ENCODE results near the gene CFAP53.
"Not testable (repeated sequence)": the region's sequence is repeated elsewhere in the genome, so short reads cannot be mapped to it uniquely, and the experiment has no call there.

Gene CFAP53

GRCh38 chr18:50266248-50266704 lies at the start of gene CFAP53:
TSS of gene CFAP53 (minus strand) at chr18:50266495. CDS start at chr18:50266404, 91 bp downstream.
- DNase-seq, result peak; percentile 76 to 81

GRCh38 chr18:50315100-50315871 lies 49.0 kb upstream of the CFAP53 start:
- DNase-seq, result no peak

- no peak for DNase-seq
Measured at GRCh38 chr18:50313873-50314460, 47.7 kb upstream of the CFAP53 start.

- DNase-seq, result no peak
Measured at GRCh38 chr18:50313031-50313607, 46.8 kb upstream of the CFAP53 start.

- no peak for DNase-seq
Measured at GRCh38 chr18:50312296-50313030, 46.2 kb upstream of the CFAP53 start.

GRCh38 chr18:50311650-50312049 lies 45.4 kb upstream of the CFAP53 start:
- DNase-seq, result no peak

- DNase-seq, result no peak
Measured at GRCh38 chr18:50310080-50310479, 43.8 kb upstream of the CFAP53 start.

GRCh38 chr18:50308851-50309250 lies 42.6 kb upstream of the CFAP53 start:
- not testable (repeated sequence) for DNase-seq

GRCh38 chr18:50307738-50308470 lies 41.6 kb upstream of the CFAP53 start:
- peak; percentile 83 to 90 for DNase-seq

GRCh38 chr18:50307400-50307737 lies 41.1 kb upstream of the CFAP53 start:
- DNase-seq, result no peak

GRCh38 chr18:50306944-50307343 lies 40.6 kb upstream of the CFAP53 start:
- no peak for DNase-seq

- DNase-seq, result no peak
Measured at GRCh38 chr18:50301074-50301473, 34.8 kb upstream of the CFAP53 start.

- DNase-seq, result no peak
Measured at GRCh38 chr18:50299626-50300388, 33.5 kb upstream of the CFAP53 start.

- no peak for DNase-seq
Measured at GRCh38 chr18:50298443-50299284, 32.4 kb upstream of the CFAP53 start.

- DNase-seq, result peak; percentile 42 to 54
Measured at GRCh38 chr18:50297621-50298442, 31.5 kb upstream of the CFAP53 start.

- DNase-seq, result no peak
Measured at GRCh38 chr18:50293039-50293438, 26.7 kb upstream of the CFAP53 start.

GRCh38 chr18:50289108-50289443 lies 22.8 kb upstream of the CFAP53 start:
- no peak for DNase-seq

- not testable (repeated sequence) for DNase-seq
Measured at GRCh38 chr18:50288348-50289107, 22.2 kb upstream of the CFAP53 start.

All from stimulated activated CD4-positive, alpha-beta T cell treated with anti-CD3 and anti-CD28 coated beads, Interleukin-4, amount 100 ng/mL, for 4 hours (primary cell).